Measurements from ENCODE around the gene WTIP. TPM values are rescaled to one million over a fixed set of nuclear protein-coding genes. Genes with fewer than 3 reads are reported as not detected.

The WTIP gene
- 3.5 and 12.5 TPM in 2 replicates for total RNA-seq

GRCh38 chr19:34480971-34481841 lies at the start of gene WTIP:
Gene WTIP, plus strand, starts transcription at chr19:34481758. Its CDS starts 217 bp downstream, at chr19:34481975.

Other genes with a start within 250 kb of the WTIP start
- 4.1 and 5.6 TPM in 2 replicates for gene GARRE1, start 227.2 kb upstream of the WTIP start, total RNA-seq
- gene GPI, start 116.6 kb upstream of the WTIP start, total RNA-seq, result 385 and 386 TPM in 2 replicates
- gene PDCD2L, start 77.4 kb upstream of the WTIP start, total RNA-seq, result 28.4 and 28.7 TPM in 2 replicates
- 87.1 and 106 TPM in 2 replicates for gene UBA2, start 53.4 kb upstream of the WTIP start, total RNA-seq
- gene SCGB2B2, start 195.4 kb downstream of the WTIP start, total RNA-seq, result not detected in 2 replicates
- gene ZNF302, start 195.9 kb downstream of the WTIP start, total RNA-seq, result 5.0 and 5.5 TPM in 2 replicates